Measurements from ENCODE around the gene ZNF770.
A peak's percentile ranks its signal among the peaks of the same experiment; 100 is the strongest.

- peak in 1 of 3 experiments; percentile 9 for TF ChIP-seq CTCF (optimal IDR thresholded peaks at IDR 0.05 in 1 of 3, IDR thresholded peaks at IDR 0.05 in 1 of 3, conservative IDR thresholded peaks at IDR 0.05 in 1 of 3; ENCODE audit: extremely low read depth in 1 of 3, insufficient read depth in 2 of 3, low read length in 3 of 3)
- no peak for TF ChIP-seq EZH2 (IDR thresholded peaks at IDR 0.05; ENCODE audit: low read length)
Observed at GRCh38 chr15:35020974-35021373, 32.9 kb upstream of the ZNF770 start.

Data from keratinocyte (primary cell).